VCaP (cell line): ENCODE measurements around the gene TAGLN.
A peak's percentile ranks its signal among the peaks of the same experiment; 100 is the strongest.

Experiments used
- H3K27ac ChIP-seq: fragments of 450-650 bp; 2 replicates; pipeline ENCODE4 v1.5.1; 2017
- CTCF ChIP-seq: fragments of 450-650 bp; conservative IDR thresholded peaks from 2 replicates; pipeline ENCODE4 v1.5.1; 2017; ENCODE audit warnings: mild to moderate bottlenecking, moderate library complexity

Gene TAGLN

GRCh38 chr11:117199053-117199915, at the start of gene TAGLN:
Gene TAGLN (plus strand): TSS chr11:117199370. CDS start chr11:117203014, 3,644 bp downstream.
- no peak for TF ChIP-seq CTCF
- peak within 1 kb of the TSS; percentile 41; the same call in 1 of the 2 replicates for H3K27ac ChIP-seq

- TF ChIP-seq CTCF = no peak
These were observed 47.1 kb upstream of the TAGLN start for GRCh38 chr11:117152066-117152465.

GRCh38 chr11:117154468-117154867, 44.7 kb upstream of the TAGLN start:
- no peak overlapping the region for H3K27ac ChIP-seq
- no peak for TF ChIP-seq CTCF

More at GRCh38 chr11:117152066-117152465, 47.1 kb upstream of the TAGLN start:
- no peak overlapping the region for H3K27ac ChIP-seq

- no peak overlapping the region for H3K27ac ChIP-seq
- no peak for TF ChIP-seq CTCF
These were observed 41.7 kb upstream of the TAGLN start for GRCh38 chr11:117157507-117157906.

GRCh38 chr11:117159892-117160291, 39.3 kb upstream of the TAGLN start:
- TF ChIP-seq CTCF = no peak
- no peak overlapping the region for H3K27ac ChIP-seq

DNA sequence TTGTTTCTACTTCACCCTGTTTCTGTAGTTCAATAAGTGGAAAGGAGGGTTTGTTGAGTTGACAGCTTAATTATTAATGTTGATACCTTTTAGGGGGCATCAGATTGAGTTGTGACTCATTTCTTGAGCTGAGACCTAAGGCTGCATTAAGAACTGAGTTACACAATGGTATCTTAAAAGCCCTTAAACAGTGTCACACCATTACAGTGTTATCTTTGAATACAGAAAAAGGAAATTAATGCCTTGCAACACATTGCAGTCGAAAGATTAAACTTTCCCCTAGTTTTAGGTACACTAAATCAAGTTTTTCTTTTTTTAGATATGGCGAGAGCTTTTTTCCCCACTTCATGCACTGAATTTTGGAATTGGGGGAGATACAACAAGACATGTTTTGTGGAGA, 38.3 kb upstream of the TAGLN start:
- H3K27ac ChIP-seq = no peak overlapping the region
- TF ChIP-seq CTCF = no peak

DNA sequence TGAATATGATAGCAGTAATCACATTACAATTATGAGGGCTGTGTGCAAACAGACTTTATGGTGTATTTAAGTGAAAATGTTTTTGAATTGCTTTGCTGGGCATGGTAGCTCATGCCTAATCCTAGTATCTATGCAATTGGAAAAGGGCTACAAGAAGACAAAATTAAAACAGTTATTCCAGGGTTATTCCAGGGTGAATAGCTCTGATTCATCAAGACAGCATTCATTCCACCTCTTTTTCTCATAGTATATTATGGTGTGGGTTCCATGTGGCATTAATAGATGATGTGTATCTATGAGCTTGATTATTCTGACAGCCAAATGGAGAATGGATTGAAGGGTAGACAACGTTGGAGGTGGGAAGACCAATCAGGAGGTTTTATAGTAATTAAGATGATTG, 32.7 kb upstream of the TAGLN start:
- H3K27ac ChIP-seq = no peak overlapping the region
- no peak for TF ChIP-seq CTCF
